Cardiac muscle cell (in vitro differentiated cells and primary cell): ENCODE results near the gene MFSD12. TPM values are rescaled to one million over a fixed set of nuclear protein-coding genes. Genes with fewer than 3 reads are reported as not detected.

Experiments
- DNase-seq, 2 donors: peaks; one replicate each; pipeline versions ENCODE4 v3.0.0 to v3.0.0-alpha.2; 2010 to 2017; ENCODE audit warnings: low read depth in 1 of 2, low spot score in 1 of 2
- H3K27ac ChIP-seq: fragments of 200-600 bp; sonication (generic); 2 replicates; pipeline ENCODE4 v1.5.1; 2016
- H3K27me3 ChIP-seq: fragments of 200-600 bp; sonication (generic); 2 replicates; pipeline ENCODE4 v1.6.0; 2016; ENCODE audit warnings: control low read depth
- H3K36me3 ChIP-seq: fragments of 200-600 bp; sonication (generic); 2 replicates; pipeline ENCODE4 v1.5.1; 2016; ENCODE audit warnings: control low read depth
- H3K4me1 ChIP-seq: fragments of 200-600 bp; sonication (generic); 2 replicates; pipeline ENCODE4 v1.8.1; 2017; ENCODE audit warnings: low read depth, mild to moderate bottlenecking, mixed run types
- H3K4me3 ChIP-seq: fragments of 200-600 bp; sonication (generic); 2 replicates; pipeline ENCODE4 v1.5.1; 2016; ENCODE audit warnings: mild to moderate bottlenecking
- H3K9me3 ChIP-seq: fragments of 200-600 bp; sonication (generic); 2 replicates; pipeline ENCODE4 v1.5.1; 2017; ENCODE audit warnings: low read depth, mild to moderate bottlenecking, control low read depth
- polyA plus RNA-seq: library from polyadenylated mRNA; unstranded; fragments of >200 nt; fragmentation: Nextera tagmentation; extraction: Ambion mirVana; gene quantifications from 2 replicates; pipeline ENCODE4 v1.2.1, GENCODE V29; 2016
- total RNA-seq: library from RNA; depleted of rRNA; stranded (reverse); fragments of >200 nt; gene quantifications from 2 replicates; pipeline ENCODE4 v1.2.3, GENCODE V29; 2016
- TF ChIP-seq, protein P1 (sequence below): IDR thresholded peaks from 2 replicates; pipeline ENCODE4 v1.5.1; 2012; ENCODE audit warnings: low read depth, mild to moderate bottlenecking, low read length

The MFSD12 gene
- total and polyA plus RNA-seq, 2 experiments from 2014 or later: 71.8 to 89.0 TPM

DNA sequence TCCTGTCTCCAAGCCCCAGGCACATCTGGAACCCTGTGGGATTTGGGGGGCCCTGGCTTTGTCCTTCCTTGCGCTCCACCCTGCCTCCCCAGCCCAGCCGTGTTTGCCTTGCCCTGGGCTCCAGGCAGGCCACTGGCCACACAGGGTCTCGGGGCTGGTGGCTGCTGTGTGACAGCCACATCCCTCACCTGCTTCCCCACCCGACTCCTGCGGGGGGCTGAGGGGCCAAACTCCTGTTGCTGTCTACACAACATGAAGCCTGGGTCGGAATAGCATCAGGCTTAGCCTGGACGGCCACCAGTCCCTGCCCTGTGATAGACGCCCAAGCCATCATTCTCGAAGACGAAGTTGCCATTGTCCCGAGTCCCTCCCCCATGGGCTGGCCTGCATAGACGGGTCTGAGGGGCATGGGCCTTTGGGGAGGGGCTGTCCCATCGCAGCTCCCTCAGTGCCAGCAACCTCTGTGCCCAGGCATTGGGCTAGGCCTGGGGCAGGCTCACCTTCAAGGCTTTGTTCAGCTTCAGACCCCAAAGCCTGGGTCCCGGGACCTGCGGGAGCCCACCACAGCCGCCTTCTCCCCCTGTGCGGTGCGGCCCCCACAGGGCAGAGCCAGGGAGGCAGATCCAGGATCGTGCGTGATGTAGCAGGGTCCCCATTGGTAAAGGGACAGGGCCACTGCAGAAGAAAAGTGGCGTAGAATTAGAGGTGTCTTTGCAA is 33.9 kb downstream of the MFSD12 start:
- no peak for DNase-seq
- TF ChIP-seq, protein P1, sequence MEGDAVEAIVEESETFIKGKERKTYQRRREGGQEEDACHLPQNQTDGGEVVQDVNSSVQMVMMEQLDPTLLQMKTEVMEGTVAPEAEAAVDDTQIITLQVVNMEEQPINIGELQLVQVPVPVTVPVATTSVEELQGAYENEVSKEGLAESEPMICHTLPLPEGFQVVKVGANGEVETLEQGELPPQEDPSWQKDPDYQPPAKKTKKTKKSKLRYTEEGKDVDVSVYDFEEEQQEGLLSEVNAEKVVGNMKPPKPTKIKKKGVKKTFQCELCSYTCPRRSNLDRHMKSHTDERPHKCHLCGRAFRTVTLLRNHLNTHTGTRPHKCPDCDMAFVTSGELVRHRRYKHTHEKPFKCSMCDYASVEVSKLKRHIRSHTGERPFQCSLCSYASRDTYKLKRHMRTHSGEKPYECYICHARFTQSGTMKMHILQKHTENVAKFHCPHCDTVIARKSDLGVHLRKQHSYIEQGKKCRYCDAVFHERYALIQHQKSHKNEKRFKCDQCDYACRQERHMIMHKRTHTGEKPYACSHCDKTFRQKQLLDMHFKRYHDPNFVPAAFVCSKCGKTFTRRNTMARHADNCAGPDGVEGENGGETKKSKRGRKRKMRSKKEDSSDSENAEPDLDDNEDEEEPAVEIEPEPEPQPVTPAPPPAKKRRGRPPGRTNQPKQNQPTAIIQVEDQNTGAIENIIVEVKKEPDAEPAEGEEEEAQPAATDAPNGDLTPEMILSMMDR: no peak
- Histone ChIP-seq H3K4me3 (no peak overlapping the region), H3K9me3 (no peaks in the 10 kb centered on the region), H3K4me1 (no peaks in the 10 kb centered on the region), H3K27ac (no peak overlapping the region), H3K36me3 (peaks cover 27% of the 10 kb centered on the region), H3K27me3 (no peaks in the 10 kb centered on the region)

GRCh38 chr19:3522421-3523360 is 34.7 kb downstream of the MFSD12 start:
- no peak for DNase-seq
- H3K4me1 ChIP-seq: no peaks in the 10 kb centered on the region
- H3K27me3 ChIP-seq: no peaks in the 10 kb centered on the region
- H3K27ac ChIP-seq: no peak overlapping the region
- H3K4me3 ChIP-seq: no peak overlapping the region
- TF ChIP-seq, protein P1: no peak
- H3K9me3 ChIP-seq: no peaks in the 10 kb centered on the region
- H3K36me3 ChIP-seq: peaks cover 24% of the 10 kb centered on the region

DNA sequence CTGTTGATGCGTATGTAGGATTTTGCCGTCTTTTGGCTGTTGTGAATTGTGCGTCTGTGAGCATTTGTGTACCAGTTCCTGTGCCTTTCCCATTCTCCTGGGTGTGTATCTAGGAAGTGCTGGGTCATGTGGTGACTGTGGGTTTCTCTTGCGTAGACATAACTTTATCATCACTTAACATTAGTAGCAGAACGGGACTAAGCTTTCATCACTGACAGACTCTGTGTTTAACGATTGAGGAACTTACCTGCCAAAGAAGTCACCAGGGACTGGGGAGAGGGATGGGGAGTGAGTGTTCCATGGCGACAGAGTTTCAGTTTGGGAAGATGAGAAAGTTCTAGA is 36.3 kb downstream of the MFSD12 start:
- Histone ChIP-seq H3K4me3 (no peak overlapping the region), H3K27me3 (no peaks in the 10 kb centered on the region), H3K36me3 (peaks cover 10% of the 10 kb centered on the region), H3K4me1 (no peaks in the 10 kb centered on the region), H3K27ac (no peak overlapping the region), H3K9me3 (no peaks in the 10 kb centered on the region)
- DNase-seq: no peak
- TF ChIP-seq, protein P1: no peak

- H3K4me3 ChIP-seq: no peak overlapping the region
- TF ChIP-seq, protein P1: no peak
- peak overlapping the region; percentile 36 for H3K27ac ChIP-seq
- H3K36me3 ChIP-seq: peaks cover 7% of the 10 kb centered on the region
- H3K9me3 ChIP-seq: no peaks in the 10 kb centered on the region
- no peaks in the 10 kb centered on the region for H3K4me1 ChIP-seq
- peak in 1 of 2 donors; percentile 13 for DNase-seq
- H3K27me3 ChIP-seq: no peaks in the 10 kb centered on the region
Measured at GRCh38 chr19:3520166-3521103, 37.0 kb downstream of the MFSD12 start.

DNA sequence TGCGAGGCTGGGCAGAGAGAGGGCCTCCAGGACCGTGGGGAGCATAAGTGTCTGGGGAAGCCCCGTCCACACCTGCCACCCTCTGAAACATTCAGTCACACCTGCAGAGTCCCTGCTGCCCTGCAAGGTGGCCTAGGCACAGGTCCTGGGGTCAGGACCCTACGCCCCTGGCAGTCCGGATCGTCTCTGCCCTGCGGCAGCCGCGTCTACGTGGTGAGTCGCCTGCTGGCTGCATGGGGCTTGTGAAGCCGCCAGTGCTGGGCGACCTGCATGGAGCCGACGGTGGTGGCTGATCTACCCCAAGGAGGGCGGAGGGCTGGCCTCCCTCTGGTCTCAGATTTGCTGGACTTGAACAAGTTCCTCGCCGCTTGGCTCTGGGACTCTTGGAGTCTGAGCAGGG is 38.3 kb downstream of the MFSD12 start:
- no peaks in the 10 kb centered on the region for H3K4me1 ChIP-seq
- TF ChIP-seq, protein P1: no peak
- peaks cover 7% of the 10 kb centered on the region for H3K36me3 ChIP-seq
- H3K4me3 ChIP-seq: no peak overlapping the region
- H3K27me3 ChIP-seq: no peaks in the 10 kb centered on the region
- no peaks in the 10 kb centered on the region for H3K9me3 ChIP-seq
- no peak overlapping the region for H3K27ac ChIP-seq
- no peak for DNase-seq
